ENCODE data around the gene LEPR.

GRCh38 chr1:65414538-65414937, 5.9 kb upstream of the LEPR start:
- TF ChIP-seq CTCF (IDR thresholded peaks at IDR 0.05) (no peak), POLR2A (IDR thresholded peaks at IDR 0.05) (no peak)

All from esophagus squamous epithelium (tissue), 4 donors.